GM19193 (cell line): Measurements from ENCODE around the gene RAD9A.
A peak's percentile ranks its signal among the peaks of the same experiment; 100 is the strongest.

Experiments
- POLR2A ChIP-seq: IDR thresholded peaks from 4 replicates; pipeline ENCODE4 v1.6.1; 2011; ENCODE audit not compliant: insufficient read depth, insufficient read length; ENCODE audit errors: extremely low read depth

RAD9A gene

DNA sequence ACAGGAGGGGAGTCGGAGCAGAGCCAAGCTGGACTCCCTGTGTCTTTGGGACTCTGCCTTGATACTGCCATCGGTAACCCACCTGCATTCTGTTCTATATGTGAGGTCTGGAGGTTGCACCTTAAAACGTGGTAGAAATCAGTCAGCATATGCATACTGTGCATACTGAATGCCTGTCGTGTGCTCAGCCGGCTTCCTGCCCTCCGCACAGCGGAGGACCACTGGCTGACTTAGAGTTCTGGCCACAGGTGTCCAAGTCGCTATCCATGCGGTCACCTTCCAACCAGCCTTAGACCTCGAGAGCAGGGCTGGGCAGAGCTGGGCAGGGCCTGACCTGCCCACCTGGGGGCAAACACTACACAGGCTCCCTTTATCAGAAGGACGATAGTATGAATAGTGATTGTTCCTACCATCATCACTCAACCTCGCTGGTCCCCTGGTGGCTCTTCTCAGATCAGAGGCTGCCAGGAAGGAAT, 15.9 kb downstream of the RAD9A start:
- no peak for TF ChIP-seq POLR2A

DNA sequence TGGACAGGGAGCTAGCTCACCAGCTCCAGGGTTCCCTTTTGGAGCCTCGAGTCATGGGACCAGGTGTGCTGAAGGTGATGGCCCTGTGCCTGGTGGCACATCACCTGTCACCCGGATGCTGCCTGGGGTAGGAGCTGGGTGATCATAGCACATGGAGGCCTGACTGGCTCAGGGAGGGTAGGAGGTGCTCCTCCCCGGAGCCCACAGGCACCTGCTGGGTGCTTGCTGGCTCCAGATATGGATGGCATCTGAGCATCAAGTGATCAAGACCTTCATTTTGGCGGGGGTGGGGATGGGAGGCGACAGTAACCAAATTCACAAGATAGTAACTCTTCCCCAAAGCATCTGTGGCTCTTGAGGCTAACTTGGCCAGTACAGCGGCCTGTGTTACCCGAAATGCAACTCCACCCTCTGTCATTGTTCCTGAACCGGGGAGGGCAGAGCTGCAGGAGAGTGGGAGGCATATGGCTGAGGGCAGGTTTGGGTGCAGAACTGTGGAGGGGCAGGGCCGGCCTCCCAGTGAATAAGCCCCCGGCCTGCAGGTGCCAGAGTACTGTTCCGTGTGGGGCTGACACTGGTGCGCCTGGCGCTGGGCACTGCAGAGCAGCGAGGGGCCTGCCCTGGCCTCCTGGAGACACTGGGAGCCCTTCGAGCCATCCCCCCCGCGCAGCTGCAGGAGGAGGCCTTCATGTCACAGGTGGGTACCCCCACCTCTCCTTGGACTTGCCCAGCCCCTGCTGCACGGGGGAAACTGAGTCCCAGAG, 16.8 kb downstream of the RAD9A start:
- TF ChIP-seq POLR2A = no peak

DNA sequence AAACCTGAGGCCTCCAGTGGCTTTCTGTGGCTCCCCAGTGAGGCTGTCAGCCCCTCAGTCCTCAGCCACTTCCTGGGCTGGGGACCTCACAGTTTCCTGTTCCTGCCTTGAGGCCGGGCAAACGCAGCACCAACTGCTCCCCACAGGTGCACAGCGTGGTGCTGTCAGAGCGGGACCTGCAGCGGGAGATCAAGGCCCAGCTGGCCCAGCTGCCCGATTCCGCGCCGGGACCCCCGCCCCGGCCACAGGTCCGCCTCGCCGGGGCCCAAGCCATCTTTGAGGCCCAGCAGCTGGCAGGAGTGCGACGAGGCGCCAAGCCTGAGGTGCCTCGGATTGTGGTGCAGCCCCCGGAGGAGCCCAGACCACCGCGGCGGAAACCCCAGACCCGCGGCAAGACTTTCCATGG, 17.5 kb downstream of the RAD9A start:
- peak; percentile 76 for TF ChIP-seq POLR2A

DNA sequence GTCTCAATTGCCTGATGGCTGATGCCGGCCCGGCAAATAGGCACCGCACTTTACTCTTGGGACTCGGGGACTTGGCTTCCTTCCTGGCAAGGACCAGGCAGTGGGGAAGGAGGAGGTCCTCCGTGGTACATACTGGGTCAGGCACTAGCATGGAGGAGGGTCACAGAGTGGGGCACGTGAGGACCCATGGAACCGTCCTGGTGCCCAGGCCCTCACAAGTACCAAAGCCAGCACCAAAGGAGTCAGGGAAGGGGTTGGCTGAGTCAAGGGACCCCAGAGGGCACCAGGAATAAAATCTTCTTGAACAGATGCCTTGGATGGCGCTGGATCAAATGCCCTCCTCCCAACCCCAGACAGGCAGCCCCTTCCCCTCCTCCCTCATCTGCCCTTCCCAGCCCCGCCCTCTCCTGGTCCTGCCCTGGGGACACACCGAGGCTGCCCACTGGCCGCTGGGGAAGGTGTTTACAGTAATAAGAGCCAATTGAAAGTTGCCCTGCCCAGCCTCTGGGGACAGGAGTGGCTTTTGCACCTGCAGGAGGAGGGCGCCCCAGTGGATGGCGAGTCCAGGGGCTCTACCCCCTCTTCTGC, 18.1 kb downstream of the RAD9A start:
- TF ChIP-seq POLR2A = no peak

- TF ChIP-seq POLR2A = no peak
Measured at GRCh38 chr11:67410369-67410831, 18.6 kb downstream of the RAD9A start.

DNA sequence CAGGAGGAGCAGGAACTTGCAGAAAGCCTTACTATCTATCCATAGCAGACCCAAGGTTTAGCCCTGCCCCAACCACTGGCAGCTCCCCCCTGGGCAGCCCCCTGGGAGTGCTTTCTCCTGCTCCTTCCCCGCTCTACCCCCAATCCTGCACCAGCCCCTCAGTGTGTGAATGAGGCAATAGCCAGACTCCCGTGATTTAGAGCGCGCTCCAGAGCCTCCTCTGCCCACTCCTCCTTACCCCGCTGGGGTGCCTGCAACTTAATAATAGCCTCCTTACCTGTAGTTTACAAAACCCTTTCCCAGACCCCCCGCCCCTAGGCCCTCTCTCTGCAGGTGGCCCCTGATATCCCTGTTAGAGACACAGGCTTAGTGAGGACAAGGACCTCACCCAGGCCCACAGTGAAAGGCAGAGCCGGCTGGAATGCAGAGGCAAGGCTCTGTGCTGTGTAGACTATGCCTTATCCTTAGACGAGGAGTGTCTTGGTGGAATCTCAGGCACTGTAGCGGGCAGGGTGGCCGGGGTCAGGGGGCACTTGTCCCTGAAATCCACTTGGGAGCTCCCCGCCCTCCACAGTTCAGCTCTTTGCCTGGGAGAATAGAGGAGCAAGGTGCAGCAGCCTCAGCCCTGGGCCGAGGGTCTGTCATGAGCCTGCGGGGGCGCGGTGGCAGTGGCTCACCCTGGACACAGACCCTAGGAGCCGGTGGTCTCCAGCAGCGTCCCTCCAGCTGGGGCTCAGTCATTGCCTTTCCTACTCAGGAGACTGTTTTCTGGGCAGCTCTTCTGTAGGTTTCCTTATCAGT, 19.4 kb downstream of the RAD9A start:
- TF ChIP-seq POLR2A = no peak

DNA sequence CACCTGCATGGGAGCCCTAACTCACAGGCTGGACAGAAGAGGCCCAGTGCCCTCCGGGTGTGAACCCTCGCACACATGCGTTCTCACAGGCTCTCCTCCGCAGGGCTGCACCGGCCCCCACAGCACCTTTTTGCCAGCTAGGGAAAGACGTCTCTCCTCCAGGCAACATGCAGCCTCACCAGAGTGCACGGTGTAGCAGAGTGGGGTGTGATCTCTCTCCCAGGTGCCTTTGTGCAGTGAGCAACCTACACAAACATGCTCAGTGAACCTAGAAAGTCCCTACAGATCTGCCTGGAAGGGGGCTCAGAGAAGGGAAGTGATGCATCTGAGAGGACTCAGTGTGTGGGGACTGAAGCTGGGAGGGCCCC, 20.0 kb downstream of the RAD9A start:
- TF ChIP-seq POLR2A = no peak

GRCh38 chr11:67412495-67413179, 20.9 kb downstream of the RAD9A start:
- TF ChIP-seq POLR2A = no peak

DNA sequence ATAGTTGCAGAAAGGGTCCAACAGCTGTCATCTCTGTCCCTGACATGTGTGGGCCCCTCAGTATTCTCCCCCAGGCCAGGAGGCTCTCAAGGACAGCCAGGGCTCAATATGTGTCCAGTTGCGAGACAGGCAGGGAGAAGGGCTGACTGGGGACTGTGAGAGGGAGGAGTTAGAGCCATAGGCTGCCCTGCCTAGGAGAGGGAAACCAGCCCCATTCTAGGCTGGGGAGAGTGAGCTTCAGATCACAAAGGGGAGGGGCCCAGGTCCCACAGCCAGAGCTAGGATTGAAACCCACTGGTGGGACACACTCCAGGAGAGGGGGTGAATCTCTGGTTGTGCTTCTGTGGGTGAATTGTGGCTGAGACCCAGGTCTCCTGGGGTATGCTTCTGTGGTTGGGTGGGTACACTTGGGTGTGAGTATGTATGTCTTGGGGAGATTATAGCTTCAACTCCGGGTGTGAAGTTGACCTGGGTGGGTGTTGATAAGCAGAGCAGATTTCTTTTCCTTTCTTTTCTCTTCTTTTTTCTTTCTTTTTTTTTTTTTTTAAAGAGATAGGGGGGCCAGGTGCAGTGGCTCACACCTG, 21.6 kb downstream of the RAD9A start:
- TF ChIP-seq POLR2A = no peak

DNA sequence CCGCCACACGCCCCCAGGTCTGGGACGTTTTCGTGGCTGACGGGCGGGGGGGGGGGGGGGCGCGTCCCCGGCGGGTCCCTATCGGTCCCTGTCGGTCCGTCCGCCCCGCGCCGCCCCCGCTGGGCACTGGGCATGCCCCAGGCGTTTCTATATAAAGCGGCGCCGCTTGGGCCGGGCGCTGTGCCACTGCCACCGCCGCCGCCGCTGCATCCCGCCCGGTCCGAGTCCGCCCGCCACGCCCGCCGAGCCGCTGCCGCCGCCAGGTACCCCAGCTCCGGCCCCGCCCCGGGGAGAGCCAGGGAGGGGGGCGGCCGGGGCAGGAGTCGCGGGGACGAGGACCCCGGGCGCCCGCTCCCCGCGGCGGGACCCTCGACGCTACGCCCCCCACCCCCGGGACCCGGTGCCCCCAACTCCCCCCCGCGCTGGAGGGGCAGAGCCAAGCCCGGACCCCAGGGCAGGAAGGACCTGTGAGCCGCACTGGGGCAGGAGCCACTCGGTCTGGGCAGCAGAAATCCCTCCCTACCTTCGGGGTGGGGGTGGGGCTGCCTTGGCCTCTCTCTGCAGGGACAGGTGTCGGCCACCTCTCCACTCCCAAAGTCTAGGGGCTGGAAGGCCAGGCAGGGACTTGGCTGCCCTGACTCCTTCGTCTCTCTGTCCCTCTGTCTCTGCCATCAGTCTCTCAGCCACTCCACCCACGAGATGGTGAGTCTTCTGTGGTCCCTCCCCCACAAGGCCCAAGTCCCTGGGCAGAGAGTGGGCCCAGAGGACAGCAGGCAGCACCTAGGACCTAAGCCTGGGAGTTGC, 23.9 kb downstream of the RAD9A start, which contains the start of gene CARNS1:
CARNS1 (plus strand) TSS at position 178 of the 804 bp plus-strand sequence; CDS start at position 700, 522 bp downstream.
- no peak for TF ChIP-seq POLR2A

- TF ChIP-seq POLR2A = no peak
Measured at GRCh38 chr11:67416416-67417335, 24.9 kb downstream of the RAD9A start.

DNA sequence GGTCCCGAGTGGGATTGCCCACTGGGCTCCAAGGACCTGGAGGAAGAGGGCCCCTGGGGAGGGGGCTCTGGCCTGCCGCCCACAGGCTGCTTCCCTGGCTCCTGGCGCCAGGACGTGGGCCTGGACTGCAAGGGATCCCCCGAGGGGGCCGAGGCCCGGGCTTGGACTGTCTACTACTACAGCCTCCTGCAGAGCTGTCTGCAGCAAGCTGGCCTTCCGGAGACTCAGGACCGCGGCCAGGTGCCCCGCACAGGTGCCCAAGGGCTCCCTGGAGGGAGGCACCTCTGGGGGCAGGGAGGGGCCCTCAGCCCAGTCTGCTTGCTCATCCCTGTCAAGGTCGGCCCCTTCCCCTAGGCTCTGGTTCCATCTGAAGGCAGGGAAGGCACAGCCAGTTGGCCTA, 25.6 kb downstream of the RAD9A start:
- no peak for TF ChIP-seq POLR2A
